Measurements from ENCODE around the gene CPHXL. TPM values are rescaled to one million over a fixed set of nuclear protein-coding genes. Genes with fewer than 3 reads are reported as not detected.

CPHXL gene
- total RNA-seq, 1 experiment from 2014 or later, result not detected

- H3K4me1 ChIP-seq (ENCODE audit: low read length), result no peaks in the 10 kb centered on the region
- no peak overlapping the region for H3K27ac ChIP-seq (ENCODE audit: low read length)
- H3K9me3 ChIP-seq (ENCODE audit: low read length), result no peaks in the 10 kb centered on the region
- H3K4me3 ChIP-seq (ENCODE audit: low read length), result no peak overlapping the region
- H3K79me2 ChIP-seq (ENCODE audit: low read length), result no peaks in the 10 kb centered on the region
- H3K9ac ChIP-seq (ENCODE audit: low read length), result no peak overlapping the region
- no peak overlapping the region for H3K4me2 ChIP-seq (ENCODE audit: low read depth, low read length, poor library complexity, severe bottlenecking)
- H3K9me2 ChIP-seq (replicated peaks; ENCODE audit: insufficient read depth, low read length), result no peaks in the 10 kb centered on the region
- no peaks in the 10 kb centered on the region for H3K36me3 ChIP-seq (ENCODE audit: insufficient read depth, low read length)
- DNase-seq, result peak; percentile 37
- no peaks in the 10 kb centered on the region for H3K27me3 ChIP-seq (ENCODE audit: low read length)
- no peak overlapping the region for H2AFZ ChIP-seq (ENCODE audit: low read length)
- H4K20me1 ChIP-seq (ENCODE audit: insufficient read depth, low read depth, low read length), result no peaks in the 10 kb centered on the region
Measured at GRCh38 chr16:75732871-75733270, 6.6 kb upstream of the CPHXL start.

- Histone ChIP-seq H3K27ac (ENCODE audit: low read length) (no peak overlapping the region), H3K4me2 (ENCODE audit: low read depth, low read length, poor library complexity, severe bottlenecking) (no peak overlapping the region), H3K4me3 (ENCODE audit: low read length) (no peak overlapping the region)
Measured at GRCh38 chr16:75727221-75727620, 931 bp upstream of the CPHXL start.

GRCh38 chr16:75718452-75718851 is 7.8 kb downstream of the CPHXL start:
- H4K20me1 ChIP-seq (ENCODE audit: insufficient read depth, low read depth, low read length), result no peaks in the 10 kb centered on the region
- no peak overlapping the region for H2AFZ ChIP-seq (ENCODE audit: low read length)
- no peaks in the 10 kb centered on the region for H3K4me1 ChIP-seq (ENCODE audit: low read length)
- no peak overlapping the region for H3K4me2 ChIP-seq (ENCODE audit: low read depth, low read length, poor library complexity, severe bottlenecking)
- no peaks in the 10 kb centered on the region for H3K27me3 ChIP-seq (ENCODE audit: low read length)
- no peaks in the 10 kb centered on the region for H3K9me3 ChIP-seq (ENCODE audit: low read length)
- no peak overlapping the region for H3K4me3 ChIP-seq (ENCODE audit: low read length)
- no peak overlapping the region for H3K27ac ChIP-seq (ENCODE audit: low read length)
- H3K36me3 ChIP-seq (ENCODE audit: insufficient read depth, low read length), result no peaks in the 10 kb centered on the region
- DNase-seq, result no peak
- no peak overlapping the region for H3K9ac ChIP-seq (ENCODE audit: low read length)
- H3K9me2 ChIP-seq (replicated peaks; ENCODE audit: insufficient read depth, low read length), result no peaks in the 10 kb centered on the region
- no peaks in the 10 kb centered on the region for H3K79me2 ChIP-seq (ENCODE audit: low read length)

More at GRCh38 chr16:75727221-75727620, 931 bp upstream of the CPHXL start:
- Histone ChIP-seq H3K79me2 (ENCODE audit: low read length) (no peaks in the 10 kb centered on the region), H4K20me1 (ENCODE audit: insufficient read depth, low read depth, low read length) (no peaks in the 10 kb centered on the region), H3K9me2 (replicated peaks; ENCODE audit: insufficient read depth, low read length) (no peaks in the 10 kb centered on the region), H3K9ac (ENCODE audit: low read length) (no peak overlapping the region), H3K36me3 (ENCODE audit: insufficient read depth, low read length) (no peaks in the 10 kb centered on the region), H3K4me1 (ENCODE audit: low read length) (no peaks in the 10 kb centered on the region), H2AFZ (ENCODE audit: low read length) (no peak overlapping the region), H3K27me3 (ENCODE audit: low read length) (no peaks in the 10 kb centered on the region), H3K9me3 (ENCODE audit: low read length) (no peaks in the 10 kb centered on the region)
- DNase-seq, result peak; percentile 36

- Histone ChIP-seq H3K27me3 (ENCODE audit: low read length) (no peaks in the 10 kb centered on the region), H3K4me3 (ENCODE audit: low read length) (no peak overlapping the region), H3K36me3 (ENCODE audit: insufficient read depth, low read length) (no peaks in the 10 kb centered on the region), H3K9me2 (replicated peaks; ENCODE audit: insufficient read depth, low read length) (no peaks in the 10 kb centered on the region), H4K20me1 (ENCODE audit: insufficient read depth, low read depth, low read length) (no peaks in the 10 kb centered on the region), H3K4me1 (ENCODE audit: low read length) (no peaks in the 10 kb centered on the region), H3K9ac (ENCODE audit: low read length) (no peak overlapping the region), H2AFZ (ENCODE audit: low read length) (no peak overlapping the region), H3K27ac (ENCODE audit: low read length) (no peak overlapping the region), H3K9me3 (ENCODE audit: low read length) (peaks cover 7% of the 10 kb centered on the region), H3K79me2 (ENCODE audit: low read length) (no peaks in the 10 kb centered on the region), H3K4me2 (ENCODE audit: low read depth, low read length, poor library complexity, severe bottlenecking) (no peak overlapping the region)
- DNase-seq, result peak; percentile 4
Measured at GRCh38 chr16:75714661-75715060, 11.6 kb downstream of the CPHXL start.

GRCh38 chr16:75710344-75710743 is 15.9 kb downstream of the CPHXL start:
- Histone ChIP-seq H3K4me3 (ENCODE audit: low read length) (no peak overlapping the region), H3K9ac (ENCODE audit: low read length) (no peak overlapping the region), H3K27me3 (ENCODE audit: low read length) (no peaks in the 10 kb centered on the region), H4K20me1 (ENCODE audit: insufficient read depth, low read depth, low read length) (no peaks in the 10 kb centered on the region), H3K4me1 (ENCODE audit: low read length) (no peaks in the 10 kb centered on the region), H2AFZ (ENCODE audit: low read length) (no peak overlapping the region), H3K79me2 (ENCODE audit: low read length) (no peaks in the 10 kb centered on the region), H3K27ac (ENCODE audit: low read length) (no peak overlapping the region), H3K4me2 (ENCODE audit: low read depth, low read length, poor library complexity, severe bottlenecking) (no peak overlapping the region), H3K36me3 (ENCODE audit: insufficient read depth, low read length) (no peaks in the 10 kb centered on the region), H3K9me2 (replicated peaks; ENCODE audit: insufficient read depth, low read length) (no peaks in the 10 kb centered on the region), H3K9me3 (ENCODE audit: low read length) (peaks cover 7% of the 10 kb centered on the region)
- DNase-seq, result no peak

GRCh38 chr16:75703306-75703705 is 23.0 kb downstream of the CPHXL start:
- Histone ChIP-seq H3K27me3 (ENCODE audit: low read length) (no peaks in the 10 kb centered on the region), H3K27ac (ENCODE audit: low read length) (no peak overlapping the region), H2AFZ (ENCODE audit: low read length) (no peak overlapping the region), H4K20me1 (ENCODE audit: insufficient read depth, low read depth, low read length) (no peaks in the 10 kb centered on the region), H3K9me2 (replicated peaks; ENCODE audit: insufficient read depth, low read length) (no peaks in the 10 kb centered on the region), H3K9ac (ENCODE audit: low read length) (no peak overlapping the region), H3K4me3 (ENCODE audit: low read length) (no peak overlapping the region), H3K4me1 (ENCODE audit: low read length) (no peaks in the 10 kb centered on the region), H3K36me3 (ENCODE audit: insufficient read depth, low read length) (no peaks in the 10 kb centered on the region), H3K9me3 (ENCODE audit: low read length) (no peaks in the 10 kb centered on the region), H3K79me2 (ENCODE audit: low read length) (no peaks in the 10 kb centered on the region), H3K4me2 (ENCODE audit: low read depth, low read length, poor library complexity, severe bottlenecking) (no peak overlapping the region)
- DNase-seq, result no peak

GRCh38 chr16:75702242-75702641 is 24.0 kb downstream of the CPHXL start:
- DNase-seq, result no peak
- Histone ChIP-seq H3K9me2 (replicated peaks; ENCODE audit: insufficient read depth, low read length) (no peaks in the 10 kb centered on the region), H3K9me3 (ENCODE audit: low read length) (no peaks in the 10 kb centered on the region), H3K4me1 (ENCODE audit: low read length) (no peaks in the 10 kb centered on the region), H3K9ac (ENCODE audit: low read length) (no peak overlapping the region), H3K36me3 (ENCODE audit: insufficient read depth, low read length) (no peaks in the 10 kb centered on the region), H3K79me2 (ENCODE audit: low read length) (no peaks in the 10 kb centered on the region), H3K4me3 (ENCODE audit: low read length) (no peak overlapping the region), H3K4me2 (ENCODE audit: low read depth, low read length, poor library complexity, severe bottlenecking) (no peak overlapping the region), H2AFZ (ENCODE audit: low read length) (no peak overlapping the region), H3K27ac (ENCODE audit: low read length) (no peak overlapping the region), H3K27me3 (ENCODE audit: low read length) (no peaks in the 10 kb centered on the region), H4K20me1 (ENCODE audit: insufficient read depth, low read depth, low read length) (no peaks in the 10 kb centered on the region)

- H3K9me3 ChIP-seq (ENCODE audit: low read length), result no peaks in the 10 kb centered on the region
- no peaks in the 10 kb centered on the region for H4K20me1 ChIP-seq (ENCODE audit: insufficient read depth, low read depth, low read length)
- no peak within 1 kb of the TSS for H3K9ac ChIP-seq (ENCODE audit: low read length)
- H3K36me3 ChIP-seq (ENCODE audit: insufficient read depth, low read length), result no peaks in the 10 kb centered on the region
- H3K9me2 ChIP-seq (replicated peaks; ENCODE audit: insufficient read depth, low read length), result no peaks in the 10 kb centered on the region
- no peaks in the 10 kb centered on the region for H3K27me3 ChIP-seq (ENCODE audit: low read length)
- no peak for DNase-seq
- no peak within 1 kb of the TSS for H3K4me3 ChIP-seq (ENCODE audit: low read length)
- no peaks in the 10 kb centered on the region for H3K79me2 ChIP-seq (ENCODE audit: low read length)
- H3K4me1 ChIP-seq (ENCODE audit: low read length), result no peaks in the 10 kb centered on the region
- no peak within 1 kb of the TSS for H3K4me2 ChIP-seq (ENCODE audit: low read depth, low read length, poor library complexity, severe bottlenecking)
- H2AFZ ChIP-seq (ENCODE audit: low read length), result no peak within 1 kb of the TSS
- H3K27ac ChIP-seq (ENCODE audit: low read length), result no peak within 1 kb of the TSS
Measured at GRCh38 chr16:75701361-75701760, 24.9 kb downstream of the CPHXL start, which contains the start of gene DUXB. Gene DUXB, minus strand, starts transcription at chr16:75701461. Its CDS starts 43 bp downstream, at chr16:75701418.

- no peaks in the 10 kb centered on the region for H3K27me3 ChIP-seq (ENCODE audit: low read length)
- no peaks in the 10 kb centered on the region for H3K4me1 ChIP-seq (ENCODE audit: low read length)
- H3K79me2 ChIP-seq (ENCODE audit: low read length), result no peaks in the 10 kb centered on the region
- H3K4me2 ChIP-seq (ENCODE audit: low read depth, low read length, poor library complexity, severe bottlenecking), result no peak overlapping the region
- H3K9me2 ChIP-seq (replicated peaks; ENCODE audit: insufficient read depth, low read length), result no peaks in the 10 kb centered on the region
- no peak overlapping the region for H3K27ac ChIP-seq (ENCODE audit: low read length)
- H3K9me3 ChIP-seq (ENCODE audit: low read length), result no peaks in the 10 kb centered on the region
- no peaks in the 10 kb centered on the region for H4K20me1 ChIP-seq (ENCODE audit: insufficient read depth, low read depth, low read length)
- no peaks in the 10 kb centered on the region for H3K36me3 ChIP-seq (ENCODE audit: insufficient read depth, low read length)
- H3K9ac ChIP-seq (ENCODE audit: low read length), result no peak overlapping the region
- no peak overlapping the region for H2AFZ ChIP-seq (ENCODE audit: low read length)
- no peak overlapping the region for H3K4me3 ChIP-seq (ENCODE audit: low read length)
- DNase-seq, result no peak
Measured at GRCh38 chr16:75697571-75697970, 28.7 kb downstream of the CPHXL start.
